SK-N-SH (cell line): ENCODE results near the gene SETBP1. TPM values are rescaled to one million over a fixed set of nuclear protein-coding genes. Genes with fewer than 3 reads are reported as not detected.

Experiments used
- CTCF ChIA-PET: fragments of 300-600, 350-600 bp; formaldehyde crosslinking; extraction: SDS; loops from one replicate; lab custom pipeline; 2021; lab: Yijun Ruan, JAX
- POLR2A ChIA-PET: fragments of 350-600 bp; sonication (Branson Sonifier 250); formaldehyde crosslinking; extraction: SDS; loops from one replicate; lab custom pipeline; 2020; ENCODE audit warnings: antibody characterized with exemption, inconsistent platforms; lab: Yijun Ruan, JAX
- DNase-seq: peaks from one replicate; pipeline ENCODE4 v3.0.0; 2012
- H2AFZ ChIP-seq: fragments of 200-600 bp; sonication (generic); 2 replicates; pipeline ENCODE4 v1.8.1; 2016; ENCODE audit warnings: antibody characterized with exemption, mild to moderate bottlenecking, low read depth
- H3F3A ChIP-seq: fragments of 200-600 bp; sonication (generic); replicated peaks from 2 replicates; pipeline ENCODE3; 2016; ENCODE audit warnings: antibody characterized with exemption, mild to moderate bottlenecking; ENCODE audit not compliant: insufficient read depth
- H3K27ac ChIP-seq, 2 experiments: fragments of 200-500 bp in 1 of 2; fragments of 200-600 bp in 1 of 2; sonication (Bioruptor generic) in 1 of 2; sonication (generic), shearing (Covaris generic) in 1 of 2; 2 replicates each; pipeline versions ENCODE4 v1.5.1 to v1.6.1; 2014 to 2016; ENCODE audit warnings: low read depth in 2 of 2, inconsistent platforms in 1 of 2, low read length in 1 of 2, mild to moderate bottlenecking in 1 of 2, mixed read lengths in 1 of 2
- H3K27me3 ChIP-seq: fragments of 200-600 bp; sonication (generic), shearing (Covaris generic); 2 replicates; pipeline ENCODE4 v1.6.1; 2016; ENCODE audit warnings: mixed run types; ENCODE audit not compliant: insufficient read depth
- H3K36me3 ChIP-seq, 2 experiments: fragments of 200-500 bp in 1 of 2; fragments of 200-600 bp in 1 of 2; sonication (Bioruptor generic) in 1 of 2; sonication (generic) in 1 of 2; replicated peaks in 1 of 2; 2 replicates each; pipeline versions ENCODE3 to v1.5.1; 2014 to 2016; ENCODE audit warnings: low read length in 1 of 2, mild to moderate bottlenecking in 1 of 2; ENCODE audit not compliant: insufficient read depth in 2 of 2, control insufficient read depth in 1 of 2
- H3K4me1 ChIP-seq, 2 experiments: fragments of 200-500 bp in 1 of 2; fragments of 200-600 bp in 1 of 2; sonication (Bioruptor generic) in 1 of 2; sonication (generic), shearing (Covaris generic) in 1 of 2; 2 replicates each; pipeline versions ENCODE4 v1.5.1 to v1.6.1; 2014 to 2016; ENCODE audit warnings: low read depth in 1 of 2, low read length in 1 of 2, mixed run types in 1 of 2; ENCODE audit not compliant: insufficient read depth in 2 of 2, control insufficient read depth in 1 of 2
- H3K4me2 ChIP-seq: fragments of 200-600 bp; sonication (generic), shearing (Covaris generic); 2 replicates; pipeline ENCODE4 v1.6.1; 2017; ENCODE audit warnings: mixed run types
- H3K4me3 ChIP-seq, 2 experiments: fragments of 200-500 bp in 1 of 2; fragments of 200-600 bp in 1 of 2; sonication (Bioruptor generic) in 1 of 2; sonication (generic), shearing (Covaris generic) in 1 of 2; 2 replicates each; pipeline versions ENCODE4 v1.5.1 to v1.8.1; 2014 to 2016; ENCODE audit warnings: low read depth in 2 of 2, inconsistent platforms in 1 of 2, low read length in 1 of 2, mild to moderate bottlenecking in 1 of 2, mixed read lengths in 1 of 2, moderate library complexity in 1 of 2
- H3K79me2 ChIP-seq: fragments of 200-600 bp; sonication (generic); 2 replicates; pipeline ENCODE4 v1.8.1; 2017; ENCODE audit warnings: mild to moderate bottlenecking; ENCODE audit not compliant: insufficient read depth
- H3K9ac ChIP-seq: fragments of 200-600 bp; sonication (generic); 2 replicates; pipeline ENCODE4 v1.6.1; 2017; ENCODE audit warnings: mixed run types
- H3K9me2 ChIP-seq: fragments of 200-600 bp; sonication (generic); 2 replicates; pipeline ENCODE4 v1.6.1; 2017; ENCODE audit warnings: mixed run types
- H3K9me3 ChIP-seq: fragments of 200-600 bp; sonication (generic); 2 replicates; pipeline ENCODE4 v1.6.1; 2017; ENCODE audit warnings: mixed run types, mild to moderate bottlenecking, moderate library complexity
- H4K20me1 ChIP-seq: fragments of 200-600 bp; sonication (generic); 2 replicates; pipeline ENCODE4 v1.6.1; 2017; ENCODE audit warnings: mild to moderate bottlenecking, mixed run types; ENCODE audit not compliant: insufficient read depth
- GATA2 ChIP-seq: sonication (generic); formaldehyde crosslinking; IDR thresholded peaks from 2 replicates; pipeline ENCODE4 v1.5.0; 2020; ENCODE audit warnings: mild to moderate bottlenecking, missing genetic modification reagents
- NFIC ChIP-seq: IDR thresholded peaks from 2 replicates; pipeline ENCODE4 v1.4.0; 2012; ENCODE audit warnings: borderline replicate concordance
- RCOR1 ChIP-seq: fragments of 150-350 bp; IDR thresholded peaks from 2 replicates; pipeline ENCODE4 v1.6.1; 2017; ENCODE audit warnings: antibody characterized with exemption, low read length
- REST ChIP-seq: IDR thresholded peaks from 2 replicates; pipeline ENCODE4 v1.6.1; 2012; ENCODE audit warnings: mild to moderate bottlenecking, low read depth, low read length, moderate library complexity
- RFX5 ChIP-seq: IDR thresholded peaks from 2 replicates; pipeline ENCODE4 v1.6.1; 2012; ENCODE audit warnings: mild to moderate bottlenecking, improper control_type of control experiment, low read length
- WGBS: methylation state at CpG from one replicate; pipeline ENCODE4 v1.1.6; 2017; ENCODE audit warnings: low lambda C conversion rate; 5-methylcytosine and 5-hydroxymethylcytosine counted together
- polyA plus RNA-seq, 3 experiments: library from polyadenylated mRNA; depleted of rRNA; stranded (reverse); fragments of >200 nt; gene quantifications; 2 replicates each; pipeline ENCODE4 v1.2.3, GENCODE V29; 2012
- TF ChIP-seq, protein P1 (sequence below): fragments of 200-600 bp; sonication (generic); IDR thresholded peaks from 2 replicates; pipeline ENCODE4 v1.6.1; 2017; ENCODE audit warnings: antibody characterized with exemption, mild to moderate bottlenecking, moderate library complexity

SETBP1 gene
- polyA plus RNA-seq, 1 of the 3 experiments (the other 2 are of a cell fraction): 3.0 TPM

GRCh38 chr18:44927127-44927849 is 246.6 kb downstream of the SETBP1 start:
- WGBS: 73% methylated on average over 6 of the region's 6 CpGs
- no peaks in the 10 kb centered on the region for H3K9me3 ChIP-seq
- ChIA-PET POLR2A (no interaction called here), CTCF (interaction anchor here (0.9 kb wide), 1 partner anchor 9 kb away, joined by 3 read pairs; no protein-coding TSS in a partner anchor)
- no peak overlapping the region for H3K9ac ChIP-seq
- no peaks in the 10 kb centered on the region for H3K27me3 ChIP-seq
- H4K20me1 ChIP-seq: no peaks in the 10 kb centered on the region
- H3K27ac ChIP-seq: peak overlapping the region in 1 of 2 experiments; percentile 43; a peak in 2 of 4 replicates
- no peaks in the 10 kb centered on the region for H3K9me2 ChIP-seq
- no peak overlapping the region; the same call in 1 of the 2 replicates for H3K4me2 ChIP-seq
- peaks cover 5% of the 10 kb centered on the region for H3F3A ChIP-seq
- H3K36me3 ChIP-seq: no peaks in the 10 kb centered on the region
- H3K79me2 ChIP-seq: peaks cover 3% of the 10 kb centered on the region; the same call in 1 of the 2 replicates
- no peaks in the 10 kb centered on the region; a peak in 1 of 4 replicates for H3K4me1 ChIP-seq
- no peak overlapping the region for H2AFZ ChIP-seq
- no peak for TF ChIP-seq GATA2 (CRISPR knock-in tag)
- TF ChIP-seq, protein P1, sequence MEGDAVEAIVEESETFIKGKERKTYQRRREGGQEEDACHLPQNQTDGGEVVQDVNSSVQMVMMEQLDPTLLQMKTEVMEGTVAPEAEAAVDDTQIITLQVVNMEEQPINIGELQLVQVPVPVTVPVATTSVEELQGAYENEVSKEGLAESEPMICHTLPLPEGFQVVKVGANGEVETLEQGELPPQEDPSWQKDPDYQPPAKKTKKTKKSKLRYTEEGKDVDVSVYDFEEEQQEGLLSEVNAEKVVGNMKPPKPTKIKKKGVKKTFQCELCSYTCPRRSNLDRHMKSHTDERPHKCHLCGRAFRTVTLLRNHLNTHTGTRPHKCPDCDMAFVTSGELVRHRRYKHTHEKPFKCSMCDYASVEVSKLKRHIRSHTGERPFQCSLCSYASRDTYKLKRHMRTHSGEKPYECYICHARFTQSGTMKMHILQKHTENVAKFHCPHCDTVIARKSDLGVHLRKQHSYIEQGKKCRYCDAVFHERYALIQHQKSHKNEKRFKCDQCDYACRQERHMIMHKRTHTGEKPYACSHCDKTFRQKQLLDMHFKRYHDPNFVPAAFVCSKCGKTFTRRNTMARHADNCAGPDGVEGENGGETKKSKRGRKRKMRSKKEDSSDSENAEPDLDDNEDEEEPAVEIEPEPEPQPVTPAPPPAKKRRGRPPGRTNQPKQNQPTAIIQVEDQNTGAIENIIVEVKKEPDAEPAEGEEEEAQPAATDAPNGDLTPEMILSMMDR: peak; percentile 23; the same call in 1 of the 2 replicates
- TF ChIP-seq RFX5: no peak
- DNase-seq: no peak
- no peak overlapping the region for H3K4me3 ChIP-seq

DNA sequence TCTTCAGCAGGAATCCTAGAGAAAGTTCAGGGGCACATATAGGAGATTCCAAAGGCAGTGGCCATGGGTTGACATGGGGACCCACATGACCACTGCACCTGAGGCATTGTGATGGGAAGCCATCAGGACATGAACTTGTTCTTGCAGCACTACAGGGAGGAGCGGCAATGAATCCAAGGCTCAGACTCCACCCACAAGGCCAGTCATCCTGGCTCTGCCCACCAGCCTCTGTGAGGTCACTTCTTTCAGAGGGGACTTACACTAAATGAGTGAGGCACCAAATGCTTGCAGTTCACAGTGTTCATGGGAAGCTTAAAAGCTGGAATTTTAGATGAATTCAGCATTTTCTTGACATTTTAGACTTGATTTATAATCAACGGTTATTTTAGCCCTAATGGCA is 254.2 kb downstream of the SETBP1 start:
- no peaks in the 10 kb centered on the region for H3K79me2 ChIP-seq

More for the DNA sequence above, 254.2 kb downstream of the SETBP1 start:
- peaks cover 0 to 17% of the 10 kb centered on the region in 2 experiments; a peak in 2 of 4 replicates for H3K4me1 ChIP-seq
- no peak overlapping the region for H3K4me2 ChIP-seq
- ChIA-PET POLR2A (no interaction called here), CTCF (interaction anchor here (1.0 kb wide), 1 partner anchor 22 kb away, joined by 3 read pairs; no protein-coding TSS in a partner anchor)
- no peaks in the 10 kb centered on the region for H4K20me1 ChIP-seq
- no peak for TF ChIP-seq RCOR1
- TF ChIP-seq NFIC: no peak
- no peak for TF ChIP-seq REST
- no peak for DNase-seq
- no peaks in the 10 kb centered on the region for H3K9me2 ChIP-seq
- WGBS: 95% methylated on average over 1 of the region's 2 CpGs
- no peaks in the 10 kb centered on the region for H3K36me3 ChIP-seq
- no peaks in the 10 kb centered on the region for H3K27me3 ChIP-seq
- H2AFZ ChIP-seq: no peak overlapping the region
- H3K9me3 ChIP-seq: no peaks in the 10 kb centered on the region
- H3K9ac ChIP-seq: no peak overlapping the region
- H3K4me3 ChIP-seq: no peak overlapping the region
- no peaks in the 10 kb centered on the region for H3F3A ChIP-seq
- H3K27ac ChIP-seq: no peak overlapping the region
